GM13976 (cell line): ENCODE measurements around the gene PCDH1.
"Not testable (repeated sequence)": the region's sequence is repeated elsewhere in the genome, so short reads cannot be mapped to it uniquely, and the experiment has no call there.

Experiments used
- DNase-seq: peaks from one replicate; pipeline ENCODE4 v3.0.0; 2012; ENCODE audit warnings: low spot score
- in situ Hi-C: fragments of 300-500 bp; cut with MboI; formaldehyde crosslinking; loops from one replicate; pipeline ENCODE4 v1.12.0; 2022; ENCODE audit warnings: low sequenced_read_pairs, mixed read lengths, inconsistent platforms; ENCODE audit not compliant: unreplicated experiment
- TF ChIP-seq, protein P1 (sequence below): IDR thresholded peaks from 2 replicates; pipeline ENCODE4 v1.5.1; 2012; ENCODE audit warnings: borderline replicate concordance, mild to moderate bottlenecking; ENCODE audit not compliant: insufficient read depth; ENCODE audit errors: extremely low read depth, missing control alignments, control extremely low read depth

Gene PCDH1

DNA sequence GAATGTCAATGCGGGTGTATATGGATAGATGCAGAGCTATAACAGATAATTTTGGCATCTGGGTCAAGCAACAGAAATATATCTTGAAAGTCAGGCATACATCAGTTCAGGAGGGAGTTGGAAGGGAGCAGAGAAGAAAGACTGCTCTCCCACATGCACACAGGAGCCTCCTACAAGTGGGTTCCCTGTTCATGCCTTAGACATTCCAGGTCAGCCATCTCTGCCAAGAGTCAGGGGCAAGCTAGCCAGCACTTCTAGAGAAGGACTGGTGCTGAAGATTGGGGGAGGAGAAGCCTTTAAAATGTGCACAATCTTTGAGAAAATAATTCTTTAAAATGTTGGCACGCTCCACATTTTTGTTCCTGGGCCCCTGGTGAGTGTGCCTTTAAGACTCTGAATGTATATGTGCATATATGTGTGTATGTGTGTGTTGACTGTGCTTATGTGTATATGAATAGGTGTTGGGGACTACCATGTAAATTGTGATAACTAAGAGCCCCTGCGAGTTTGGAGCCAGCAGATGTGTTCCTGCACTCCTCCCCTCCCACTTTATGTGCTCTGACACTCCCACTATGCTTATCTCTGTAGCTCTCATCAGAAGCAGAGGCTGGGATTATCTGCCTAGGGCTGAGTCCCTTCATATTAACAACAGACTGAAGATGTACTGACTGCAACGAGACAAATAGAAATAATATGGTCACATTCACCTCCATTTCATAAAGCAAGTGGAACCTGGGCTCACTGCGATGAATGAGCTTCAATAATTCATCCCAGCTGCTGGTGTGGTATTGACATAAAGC lies 24.0 kb upstream of the PCDH1 start:
- TF ChIP-seq, protein P1, sequence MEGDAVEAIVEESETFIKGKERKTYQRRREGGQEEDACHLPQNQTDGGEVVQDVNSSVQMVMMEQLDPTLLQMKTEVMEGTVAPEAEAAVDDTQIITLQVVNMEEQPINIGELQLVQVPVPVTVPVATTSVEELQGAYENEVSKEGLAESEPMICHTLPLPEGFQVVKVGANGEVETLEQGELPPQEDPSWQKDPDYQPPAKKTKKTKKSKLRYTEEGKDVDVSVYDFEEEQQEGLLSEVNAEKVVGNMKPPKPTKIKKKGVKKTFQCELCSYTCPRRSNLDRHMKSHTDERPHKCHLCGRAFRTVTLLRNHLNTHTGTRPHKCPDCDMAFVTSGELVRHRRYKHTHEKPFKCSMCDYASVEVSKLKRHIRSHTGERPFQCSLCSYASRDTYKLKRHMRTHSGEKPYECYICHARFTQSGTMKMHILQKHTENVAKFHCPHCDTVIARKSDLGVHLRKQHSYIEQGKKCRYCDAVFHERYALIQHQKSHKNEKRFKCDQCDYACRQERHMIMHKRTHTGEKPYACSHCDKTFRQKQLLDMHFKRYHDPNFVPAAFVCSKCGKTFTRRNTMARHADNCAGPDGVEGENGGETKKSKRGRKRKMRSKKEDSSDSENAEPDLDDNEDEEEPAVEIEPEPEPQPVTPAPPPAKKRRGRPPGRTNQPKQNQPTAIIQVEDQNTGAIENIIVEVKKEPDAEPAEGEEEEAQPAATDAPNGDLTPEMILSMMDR, result no peak
- DNase-seq, result no peak
- in situ Hi-C loops, result no loop called here

DNA sequence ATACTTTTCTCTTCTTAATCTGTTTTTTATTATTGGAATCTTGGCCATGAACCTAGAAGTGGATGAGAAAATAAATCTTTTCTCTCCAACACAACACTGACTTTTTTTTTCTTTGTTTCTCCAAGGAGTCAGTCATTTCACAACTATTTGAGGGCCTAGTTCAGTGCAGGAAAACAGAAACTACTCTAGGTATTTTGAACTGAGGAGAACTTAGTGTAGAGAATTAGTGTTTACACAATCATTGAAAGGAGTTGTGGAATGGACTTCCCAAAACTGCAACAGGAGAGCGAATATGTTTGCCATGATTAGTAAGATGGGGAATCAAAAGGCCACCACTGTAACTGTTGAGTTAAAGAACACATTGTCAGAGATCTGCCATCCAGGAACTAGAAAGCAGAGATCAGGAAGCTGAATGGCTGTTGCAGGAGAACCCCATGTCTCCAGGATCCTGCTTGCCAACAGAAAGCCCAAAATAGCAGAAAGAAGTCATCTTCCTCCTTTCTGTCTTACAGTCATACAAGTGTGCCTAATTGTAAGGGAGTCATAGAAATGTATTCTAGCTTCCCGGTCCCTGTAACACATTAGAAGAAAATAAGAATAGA lies 20.3 kb upstream of the PCDH1 start:
- TF ChIP-seq, protein P1, result no peak
- in situ Hi-C loops, result no loop called here
- no peak for DNase-seq

DNA sequence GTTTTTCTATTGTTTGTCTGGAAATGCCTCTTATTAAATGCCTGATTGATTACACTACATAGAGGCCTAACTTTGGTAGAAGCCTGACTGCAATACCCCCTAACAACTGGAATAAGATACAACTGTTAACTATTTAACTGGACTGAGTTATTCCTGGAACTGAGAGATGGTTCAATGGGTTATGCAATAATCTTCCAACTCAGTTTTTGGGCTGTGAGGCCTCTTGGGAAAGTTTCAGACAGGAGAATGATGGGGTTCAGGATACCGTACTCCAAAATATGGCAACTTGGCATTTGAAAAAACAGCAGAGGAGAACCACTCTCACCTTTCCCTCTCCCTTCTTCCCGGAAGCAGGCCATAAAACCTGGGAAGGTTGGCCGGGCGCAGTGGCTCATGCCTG lies 19.2 kb upstream of the PCDH1 start:
- TF ChIP-seq, protein P1, result no peak
- in situ Hi-C loops, result no loop called here
- DNase-seq, result no peak

DNA sequence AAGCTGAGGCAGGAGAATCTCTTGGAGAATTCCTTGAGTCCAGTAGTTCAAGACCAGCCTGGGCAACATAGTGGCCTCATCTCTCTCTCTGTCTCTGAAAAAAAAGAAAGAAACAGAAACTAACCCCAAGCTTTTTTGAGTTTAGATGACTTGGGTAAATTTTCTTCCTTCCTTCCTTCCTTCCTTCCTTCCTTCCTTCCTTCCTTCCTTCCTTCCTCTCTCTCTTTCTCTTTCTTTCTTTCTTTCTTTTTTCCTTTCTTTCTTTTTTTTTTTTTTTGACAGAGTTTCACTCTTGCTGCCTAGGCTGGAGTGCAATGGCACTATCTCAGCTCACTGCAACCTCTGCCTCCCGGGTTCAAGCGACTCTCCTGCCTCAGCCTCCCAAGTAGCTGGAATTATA lies 12.2 kb upstream of the PCDH1 start:
- in situ Hi-C loops, DNase-seq: not testable (repeated sequence)

DNA sequence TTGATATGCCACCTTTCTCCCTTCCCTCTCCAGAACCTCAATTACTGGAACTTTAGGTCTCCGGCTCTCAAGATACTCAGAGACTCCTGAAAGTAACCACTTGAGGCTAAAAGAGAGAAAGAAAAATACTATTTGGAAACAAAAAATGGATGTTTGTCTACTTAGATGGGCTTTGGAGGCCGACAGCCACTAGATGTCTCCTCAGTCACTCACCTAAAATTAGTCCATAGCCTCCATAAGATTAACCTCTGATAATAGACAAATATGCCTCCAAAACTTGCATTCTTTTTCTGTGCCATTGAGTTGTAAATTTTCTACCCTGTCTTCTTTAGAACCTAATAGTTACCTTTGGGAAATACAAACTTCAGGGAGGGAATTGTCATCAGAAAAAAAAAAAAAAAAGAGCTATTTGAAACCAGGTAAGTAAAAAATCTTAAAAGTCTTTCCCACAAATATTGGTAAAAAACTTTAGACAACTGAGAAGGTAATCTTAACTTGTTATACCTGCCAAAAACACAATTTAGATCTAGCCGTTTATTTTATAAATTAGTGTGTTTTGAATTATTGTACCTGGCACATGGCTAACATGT lies 11.2 kb upstream of the PCDH1 start:
- in situ Hi-C loops, result no loop called here
- peak; percentile 46 for DNase-seq
- TF ChIP-seq, protein P1, result peak; percentile 37

DNA sequence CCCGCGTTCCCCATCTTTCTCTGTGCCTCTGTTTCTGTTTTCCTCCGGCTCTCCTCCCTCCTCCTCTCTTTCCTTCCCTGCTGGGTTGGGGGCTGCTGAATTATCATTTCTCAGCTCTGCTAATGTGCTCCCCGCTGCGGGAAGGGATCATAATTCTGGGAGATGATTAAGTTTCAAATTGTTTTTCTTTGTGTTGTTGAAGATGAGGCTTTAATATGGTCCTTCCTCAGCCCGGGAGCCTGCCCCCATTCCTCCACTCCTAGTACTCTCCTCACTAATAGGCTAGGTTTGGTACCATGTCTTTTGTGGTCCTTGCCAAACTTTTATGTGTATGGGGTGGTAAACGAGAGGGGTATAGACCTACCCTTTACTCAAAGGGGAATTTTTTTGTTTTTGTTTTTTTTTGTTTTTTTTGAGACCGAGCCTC lies 5.7 kb upstream of the PCDH1 start:
- no peak for DNase-seq
- in situ Hi-C loops, result no loop called here
- TF ChIP-seq, protein P1, result no peak
